ENCODE data around the gene CDV3. TPM values are rescaled to one million over a fixed set of nuclear protein-coding genes. Genes with fewer than 3 reads are reported as not detected.

Gene CDV3
- polyA plus RNA-seq, 1 donor (not counting 4 experiments of a cell fraction or from before 2014, with no cell fraction given), result 150 TPM

DNA sequence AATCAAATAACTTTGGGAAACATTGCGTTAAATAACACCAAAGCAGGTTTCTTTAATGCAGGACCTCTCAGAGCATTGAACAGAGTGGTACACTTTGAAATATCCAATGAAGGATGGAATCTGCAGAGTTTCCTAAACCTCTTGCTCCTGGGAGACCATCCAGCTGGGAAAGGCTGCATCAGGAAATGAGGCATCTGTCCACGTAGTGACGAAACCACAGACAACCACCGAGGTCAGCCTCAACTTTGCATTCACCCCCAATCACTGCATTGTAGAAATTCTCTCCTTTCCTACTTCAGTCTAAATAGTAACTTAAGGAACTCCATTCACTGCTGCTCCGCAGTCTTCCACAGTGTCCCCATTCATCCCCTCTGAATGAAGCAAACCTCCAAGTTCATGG is 41.5 kb upstream of the CDV3 start:
- H3K27ac ChIP-seq (ENCODE audit: control insufficient read depth, insufficient read depth, low read length), result no peak overlapping the region
- FAIRE-seq (no peak), DNase-seq (ENCODE audit: low read depth, low spot score) (no peak)
- peaks cover 9% of the 10 kb centered on the region for H3K4me1 ChIP-seq (ENCODE audit: control insufficient read depth, extremely low read depth, insufficient read depth, low read length)
- no peaks in the 10 kb centered on the region for H4K20me1 ChIP-seq (ENCODE audit: control insufficient read depth, extremely low read depth, insufficient read depth, low read length)
- no peaks in the 10 kb centered on the region for H3K79me2 ChIP-seq (ENCODE audit: control insufficient read depth, insufficient read depth, low read length)
- TF ChIP-seq EZH2 (IDR thresholded peaks at IDR 0.05; ENCODE audit: low read length), result no peak
- TF ChIP-seq, protein P1, sequence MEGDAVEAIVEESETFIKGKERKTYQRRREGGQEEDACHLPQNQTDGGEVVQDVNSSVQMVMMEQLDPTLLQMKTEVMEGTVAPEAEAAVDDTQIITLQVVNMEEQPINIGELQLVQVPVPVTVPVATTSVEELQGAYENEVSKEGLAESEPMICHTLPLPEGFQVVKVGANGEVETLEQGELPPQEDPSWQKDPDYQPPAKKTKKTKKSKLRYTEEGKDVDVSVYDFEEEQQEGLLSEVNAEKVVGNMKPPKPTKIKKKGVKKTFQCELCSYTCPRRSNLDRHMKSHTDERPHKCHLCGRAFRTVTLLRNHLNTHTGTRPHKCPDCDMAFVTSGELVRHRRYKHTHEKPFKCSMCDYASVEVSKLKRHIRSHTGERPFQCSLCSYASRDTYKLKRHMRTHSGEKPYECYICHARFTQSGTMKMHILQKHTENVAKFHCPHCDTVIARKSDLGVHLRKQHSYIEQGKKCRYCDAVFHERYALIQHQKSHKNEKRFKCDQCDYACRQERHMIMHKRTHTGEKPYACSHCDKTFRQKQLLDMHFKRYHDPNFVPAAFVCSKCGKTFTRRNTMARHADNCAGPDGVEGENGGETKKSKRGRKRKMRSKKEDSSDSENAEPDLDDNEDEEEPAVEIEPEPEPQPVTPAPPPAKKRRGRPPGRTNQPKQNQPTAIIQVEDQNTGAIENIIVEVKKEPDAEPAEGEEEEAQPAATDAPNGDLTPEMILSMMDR (optimal IDR thresholded peaks at IDR 0.05 in 1 of 3, IDR thresholded peaks at IDR 0.05 in 1 of 3, conservative IDR thresholded peaks at IDR 0.05 in 1 of 3; ENCODE audit: extremely low read depth in 1 of 3, insufficient read depth in 2 of 3, low read length in 3 of 3), result no peak
- no peaks in the 10 kb centered on the region for H3K27me3 ChIP-seq (ENCODE audit: control insufficient read depth, extremely low read depth, insufficient read depth, low read length)
- H2AFZ ChIP-seq (ENCODE audit: control insufficient read depth, low read length), result no peak overlapping the region
- H3K4me2 ChIP-seq (ENCODE audit: control insufficient read depth, extremely low read depth, insufficient read depth, low read depth, low read length), result no peak overlapping the region
- no peak overlapping the region for H3K9ac ChIP-seq (ENCODE audit: control insufficient read depth, extremely low read depth, insufficient read depth, low read length)
- no peak overlapping the region for H3K4me3 ChIP-seq (ENCODE audit: control insufficient read depth in 2 of 3, extremely low read depth in 1 of 3, insufficient read depth in 2 of 3, low read depth in 1 of 3, low read length in 3 of 3)
- H3K9me3 ChIP-seq (ENCODE audit: control insufficient read depth, low read depth, low read length), result no peaks in the 10 kb centered on the region
- no peaks in the 10 kb centered on the region for H3K9me1 ChIP-seq (ENCODE audit: control insufficient read depth, extremely low read depth, insufficient read depth, low read length)
- dilution Hi-C loops (cut with MboI; ENCODE audit: extremely low pct_ligation_motif_present, low sequenced_read_pairs), result no loop called here
- no peaks in the 10 kb centered on the region for H3K36me3 ChIP-seq (ENCODE audit: control insufficient read depth in 2 of 2, extremely low read depth in 1 of 2, insufficient read depth in 2 of 2, low read length in 2 of 2)

DNA sequence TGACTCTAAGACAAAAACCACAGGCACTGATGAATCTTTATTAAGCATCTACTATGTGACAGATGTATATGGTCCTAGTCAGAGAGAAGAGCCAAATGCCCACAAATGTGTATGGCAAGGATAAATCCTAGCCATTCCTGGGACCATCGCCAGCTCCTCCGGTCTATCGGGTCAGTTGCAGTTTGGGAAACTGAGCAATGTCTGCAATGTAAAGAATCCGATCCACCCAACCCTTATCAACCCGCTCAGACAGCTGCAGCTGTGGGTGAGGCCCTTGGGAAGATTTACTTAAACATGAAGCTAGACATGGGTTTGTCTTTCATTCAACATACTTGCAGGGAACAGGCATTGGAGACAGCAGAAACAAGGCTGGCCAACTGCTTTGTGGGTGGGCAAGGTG is 40.5 kb upstream of the CDV3 start:
- Histone ChIP-seq H3K27me3 (ENCODE audit: control insufficient read depth, extremely low read depth, insufficient read depth, low read length) (no peaks in the 10 kb centered on the region), H3K79me2 (ENCODE audit: control insufficient read depth, insufficient read depth, low read length) (no peaks in the 10 kb centered on the region), H3K4me3 (ENCODE audit: control insufficient read depth in 2 of 3, extremely low read depth in 1 of 3, insufficient read depth in 2 of 3, low read depth in 1 of 3, low read length in 3 of 3) (no peak overlapping the region), H3K9me3 (ENCODE audit: control insufficient read depth, low read depth, low read length) (no peaks in the 10 kb centered on the region), H3K27ac (ENCODE audit: control insufficient read depth, insufficient read depth, low read length) (no peak overlapping the region), H3K36me3 (ENCODE audit: control insufficient read depth in 2 of 2, extremely low read depth in 1 of 2, insufficient read depth in 2 of 2, low read length in 2 of 2) (no peaks in the 10 kb centered on the region), H4K20me1 (ENCODE audit: control insufficient read depth, extremely low read depth, insufficient read depth, low read length) (no peaks in the 10 kb centered on the region), H3K9ac (ENCODE audit: control insufficient read depth, extremely low read depth, insufficient read depth, low read length) (no peak overlapping the region), H3K9me1 (ENCODE audit: control insufficient read depth, extremely low read depth, insufficient read depth, low read length) (no peaks in the 10 kb centered on the region), H3K4me2 (ENCODE audit: control insufficient read depth, extremely low read depth, insufficient read depth, low read depth, low read length) (no peak overlapping the region), H3K4me1 (ENCODE audit: control insufficient read depth, extremely low read depth, insufficient read depth, low read length) (peaks cover 9% of the 10 kb centered on the region), H2AFZ (ENCODE audit: control insufficient read depth, low read length) (no peak overlapping the region)
- dilution Hi-C loops (cut with MboI; ENCODE audit: extremely low pct_ligation_motif_present, low sequenced_read_pairs), result no loop called here
- TF ChIP-seq EZH2 (IDR thresholded peaks at IDR 0.05; ENCODE audit: low read length), result no peak
- TF ChIP-seq, protein P1 (optimal IDR thresholded peaks at IDR 0.05 in 1 of 3, IDR thresholded peaks at IDR 0.05 in 1 of 3, conservative IDR thresholded peaks at IDR 0.05 in 1 of 3; ENCODE audit: extremely low read depth in 1 of 3, insufficient read depth in 2 of 3, low read length in 3 of 3), result no peak
- FAIRE-seq, result no peak
- DNase-seq (ENCODE audit: low read depth, low spot score), result no peak

Data from keratinocyte (primary cell).